GM19452 (cell line): ENCODE data around the gene APC2.
A peak's percentile ranks its signal among the peaks of the same experiment; 100 is the strongest.

Experiments used
- ATAC-seq: cut with Tn5 transposase; IDR thresholded peaks from one replicate; pipeline ENCODE4 v1.9.1; 2021; ENCODE audit not compliant: unreplicated experiment

The APC2 gene

GRCh38 chr19:1445185-1445931, 4.6 kb upstream of the APC2 start:
- peak; percentile 68 for ATAC-seq

GRCh38 chr19:1445932-1446712, 3.8 kb upstream of the APC2 start:
- ATAC-seq = no peak

GRCh38 chr19:1446713-1447481, 3.0 kb upstream of the APC2 start:
- no peak for ATAC-seq

GRCh38 chr19:1447504-1447903, 2.4 kb upstream of the APC2 start:
- ATAC-seq = no peak

GRCh38 chr19:1447944-1448343, 2.0 kb upstream of the APC2 start:
- ATAC-seq = no peak

- ATAC-seq = no peak
These were observed 1.1 kb downstream of the APC2 start for GRCh38 chr19:1450735-1451731.

GRCh38 chr19:1451916-1452801, 2.2 kb downstream of the APC2 start:
- no peak for ATAC-seq

GRCh38 chr19:1452802-1453524, 3.0 kb downstream of the APC2 start:
- ATAC-seq = no peak

GRCh38 chr19:1453525-1454364, 3.8 kb downstream of the APC2 start:
- no peak for ATAC-seq

- ATAC-seq = no peak
These were observed 5.0 kb downstream of the APC2 start for GRCh38 chr19:1455002-1455335.

GRCh38 chr19:1455336-1456120, 5.6 kb downstream of the APC2 start:
- no peak for ATAC-seq

GRCh38 chr19:1456121-1456900, 6.4 kb downstream of the APC2 start:
- no peak for ATAC-seq

- no peak for ATAC-seq
These were observed 7.3 kb downstream of the APC2 start for GRCh38 chr19:1457031-1457739.

- ATAC-seq = no peak
These were observed 8.0 kb downstream of the APC2 start for GRCh38 chr19:1457892-1458291.

GRCh38 chr19:1459479-1459878, 9.6 kb downstream of the APC2 start:
- ATAC-seq = no peak
